HG02840 (cell line): ENCODE results near the gene MAPK14.

Source experiments
- ATAC-seq: cut with Tn5 transposase; IDR thresholded peaks from one replicate; pipeline ENCODE4 v1.9.1; 2021; ENCODE audit warnings: mild to moderate bottlenecking, moderate library complexity, moderate number of reproducible peaks; ENCODE audit not compliant: unreplicated experiment, low FRiP score

The MAPK14 gene

DNA sequence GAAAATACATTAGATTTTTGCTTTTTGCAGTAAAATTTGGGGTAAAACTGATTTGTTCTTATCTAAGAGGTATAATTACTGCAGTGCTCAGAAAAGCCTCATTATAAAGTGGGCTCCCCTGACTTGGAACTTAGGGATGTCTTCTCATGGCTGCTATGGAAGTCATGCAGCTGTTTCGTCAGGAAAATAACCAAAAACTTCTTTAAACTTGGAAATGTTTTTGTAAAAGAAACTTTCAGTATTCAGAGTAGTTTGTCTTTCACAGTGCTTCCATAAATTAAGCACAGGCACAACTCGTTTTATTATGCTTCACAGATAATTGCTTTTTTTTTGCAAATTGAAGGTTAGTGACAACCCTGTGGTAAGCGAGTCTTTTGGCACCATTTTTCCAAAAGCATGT lies 6.8 kb downstream of the MAPK14 start:
- ATAC-seq: no peak

DNA sequence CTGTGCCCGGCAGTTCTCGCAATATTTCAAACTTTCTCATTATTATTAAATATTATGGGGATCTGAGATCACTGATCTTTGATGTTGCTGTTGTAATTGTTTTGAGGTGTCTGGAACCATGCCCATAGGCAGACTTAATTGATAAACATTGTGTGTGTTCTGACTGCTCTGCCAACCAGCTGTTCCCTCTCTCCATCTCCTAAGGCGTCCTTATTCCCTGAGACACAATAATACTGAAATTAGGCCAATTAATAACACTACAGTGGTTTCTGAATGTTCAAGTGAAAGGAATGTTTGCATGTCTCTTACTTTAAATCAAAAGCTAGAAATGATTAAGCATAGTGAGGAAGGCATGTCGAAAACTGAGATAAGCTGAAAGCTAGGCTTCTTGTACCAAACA lies 7.6 kb downstream of the MAPK14 start:
- ATAC-seq: no peak

DNA sequence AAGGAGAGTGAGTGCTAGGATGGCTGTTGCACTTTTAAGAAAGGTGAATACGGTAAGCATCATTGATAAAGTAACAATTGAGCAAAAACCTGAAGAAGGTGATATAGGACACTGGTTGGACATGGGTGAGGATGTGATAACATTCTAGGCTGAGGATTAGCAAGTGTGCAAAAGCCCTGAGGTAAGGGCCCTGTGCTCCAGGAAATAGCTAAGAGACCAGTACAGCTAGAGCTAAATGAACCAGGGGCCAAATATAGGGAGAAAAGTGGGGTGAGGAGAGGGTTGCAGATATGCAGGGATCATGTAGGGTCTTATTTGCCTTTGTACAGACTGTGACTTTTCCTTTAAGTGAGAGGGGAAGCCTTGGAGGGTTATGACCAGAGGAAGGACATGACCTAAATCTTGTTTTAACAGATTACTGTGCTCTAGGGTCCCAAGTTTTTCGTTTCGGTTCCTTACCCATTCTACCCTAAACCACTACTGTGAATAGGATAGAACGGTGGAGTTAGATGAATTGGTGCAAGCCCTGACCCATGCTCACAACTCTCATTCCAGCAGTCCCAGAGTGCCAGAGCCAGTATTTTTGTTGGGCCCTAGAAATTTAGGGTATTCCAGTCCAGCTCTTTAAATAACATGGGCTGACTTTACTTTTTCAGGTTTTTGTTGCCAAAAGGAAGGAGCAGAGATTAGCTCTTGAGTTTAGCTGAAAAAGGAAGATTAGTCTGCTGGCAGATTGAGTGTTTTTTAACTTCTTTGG lies 10.7 kb downstream of the MAPK14 start:
- ATAC-seq: no peak

DNA sequence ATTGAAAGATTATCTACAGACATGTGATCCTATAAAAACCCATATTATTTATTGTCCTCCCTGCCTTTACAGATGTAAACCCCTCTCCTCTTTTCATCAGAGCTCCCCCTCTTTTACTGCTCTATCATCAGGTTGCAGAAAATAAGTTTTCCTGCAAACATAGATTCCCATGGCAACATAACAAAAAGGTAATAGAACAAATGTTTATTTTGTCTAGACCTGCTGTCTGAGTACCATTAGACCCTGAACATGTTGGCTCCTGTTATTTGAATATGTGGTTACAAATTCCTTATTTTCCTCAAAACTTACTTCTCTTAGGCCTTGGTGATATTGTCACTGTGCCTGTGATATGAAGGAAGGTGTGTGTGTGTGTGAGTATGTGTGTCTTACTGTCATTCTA lies 11.5 kb downstream of the MAPK14 start:
- ATAC-seq: no peak

DNA sequence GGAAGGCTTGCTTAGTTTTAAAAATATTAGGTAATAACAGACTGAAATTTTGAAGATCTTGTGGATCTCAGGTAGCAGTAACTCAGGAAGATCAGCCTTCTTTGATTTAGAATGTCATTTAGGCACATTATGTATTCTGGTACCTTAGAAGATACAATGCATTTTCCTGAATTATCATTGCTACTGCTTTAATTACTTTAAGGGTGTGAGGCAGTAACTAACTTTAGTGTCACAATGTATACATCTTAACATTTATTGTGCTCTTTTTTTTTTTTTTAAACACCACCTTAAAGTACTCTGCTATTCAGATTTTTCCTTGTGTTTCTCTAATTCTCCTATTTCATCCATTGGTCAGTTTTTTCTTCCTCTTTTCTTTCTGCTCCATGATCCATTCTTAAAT lies 13.3 kb downstream of the MAPK14 start:
- no peak for ATAC-seq

DNA sequence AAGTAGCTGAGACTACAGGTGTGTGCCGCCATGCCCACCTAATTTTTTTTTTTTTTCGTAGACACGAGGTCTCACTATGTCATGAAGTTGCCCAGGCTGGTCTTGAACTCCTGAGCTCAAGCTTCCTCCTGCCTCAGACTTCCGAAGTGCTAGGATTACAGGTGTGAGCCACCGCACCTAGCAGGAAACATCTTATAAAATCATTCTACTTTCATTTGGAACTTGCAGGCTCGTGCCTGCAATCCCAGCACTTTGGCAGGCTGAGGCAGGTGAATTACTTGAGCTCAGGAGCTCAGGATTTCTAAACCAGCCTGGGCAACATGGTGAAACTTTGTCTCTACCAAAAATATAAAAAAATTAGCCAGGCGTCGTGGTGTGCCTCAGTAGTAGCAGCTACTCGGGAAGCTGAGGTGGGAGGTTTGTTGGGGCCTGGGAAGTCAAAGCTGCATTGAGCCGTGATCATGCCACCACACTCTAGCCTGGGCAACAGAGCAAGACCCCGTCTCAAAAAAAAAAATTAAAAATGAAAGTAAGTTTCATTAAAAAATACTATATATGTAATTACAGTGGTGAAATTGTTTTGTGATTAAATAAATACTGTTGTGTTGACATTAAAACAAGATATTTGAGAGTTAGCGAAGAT lies 15.1 kb downstream of the MAPK14 start:
- no peak for ATAC-seq

DNA sequence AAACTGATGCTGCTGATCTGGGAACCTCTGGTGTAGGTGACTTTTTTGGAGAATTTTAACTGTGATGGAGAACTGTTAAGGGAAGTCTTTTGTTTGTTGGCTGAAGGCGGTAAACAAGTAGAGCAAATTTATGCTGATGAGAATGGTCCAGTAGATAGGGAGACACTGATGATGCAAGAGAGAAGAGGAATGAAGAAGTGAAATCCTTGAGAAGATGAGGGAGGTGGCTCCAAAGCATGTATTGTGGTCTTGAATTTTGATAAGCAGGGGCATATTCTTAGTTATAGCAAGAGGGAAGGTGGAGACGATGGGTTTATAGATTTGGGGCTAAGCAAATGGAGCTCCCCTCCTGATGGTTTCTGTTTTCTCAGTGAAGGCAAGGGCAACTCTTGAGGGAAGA lies 22.0 kb downstream of the MAPK14 start:
- ATAC-seq: no peak

DNA sequence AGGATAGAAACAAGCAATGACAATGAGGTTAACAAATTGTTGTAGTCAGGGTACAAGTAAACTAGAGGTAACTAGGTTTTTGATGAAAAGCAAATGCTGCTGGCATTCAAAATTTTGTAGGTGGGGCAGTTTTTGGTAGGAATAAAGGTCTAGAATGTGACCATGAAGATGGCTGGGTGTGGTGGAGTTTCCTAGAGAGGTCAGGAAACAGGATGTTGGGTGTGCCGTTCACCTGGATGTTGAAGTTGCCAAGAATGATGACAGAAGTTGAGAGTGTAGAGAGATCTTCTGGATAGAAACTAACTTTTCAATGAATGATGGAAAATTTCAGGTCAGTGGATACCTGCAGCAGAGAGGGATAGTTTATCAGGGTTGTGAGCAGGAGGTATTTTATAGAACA lies 22.7 kb downstream of the MAPK14 start:
- no peak for ATAC-seq

DNA sequence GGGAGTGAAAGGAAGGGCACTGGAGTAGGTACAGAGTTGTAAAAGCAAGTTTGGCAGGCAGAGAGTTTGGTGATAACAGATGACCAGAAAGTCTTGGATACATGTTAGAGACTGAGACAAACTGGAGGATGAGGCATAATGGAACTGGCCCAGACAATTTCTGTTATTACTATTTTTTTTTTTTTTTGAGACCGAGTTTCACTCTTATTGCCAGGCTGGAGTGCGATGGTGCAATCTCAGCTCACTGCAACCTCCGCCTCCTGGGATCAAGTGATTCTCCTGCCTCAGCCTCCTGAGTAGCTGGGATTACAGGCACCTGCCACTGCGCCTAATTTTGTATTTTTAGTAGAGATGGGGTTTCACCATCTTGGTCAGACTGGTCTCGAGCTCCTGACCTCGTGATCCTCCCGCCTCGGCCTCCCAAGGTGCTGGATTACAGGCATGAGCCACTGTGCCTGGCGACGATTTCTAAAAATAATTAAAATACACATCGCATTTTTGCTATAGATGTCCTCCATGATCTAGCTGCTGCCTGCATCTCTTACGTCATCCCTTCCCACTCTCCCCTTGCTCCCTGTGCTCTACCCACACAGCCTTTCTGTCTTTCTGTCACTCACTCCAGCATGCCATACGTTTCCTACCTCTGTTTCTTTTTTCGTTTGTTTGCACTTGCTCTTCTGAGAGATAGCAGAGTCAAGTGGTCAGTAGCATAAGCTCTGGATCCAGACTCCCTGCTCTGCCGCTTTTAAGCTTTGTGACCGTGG lies 23.5 kb downstream of the MAPK14 start:
- ATAC-seq: no peak

DNA sequence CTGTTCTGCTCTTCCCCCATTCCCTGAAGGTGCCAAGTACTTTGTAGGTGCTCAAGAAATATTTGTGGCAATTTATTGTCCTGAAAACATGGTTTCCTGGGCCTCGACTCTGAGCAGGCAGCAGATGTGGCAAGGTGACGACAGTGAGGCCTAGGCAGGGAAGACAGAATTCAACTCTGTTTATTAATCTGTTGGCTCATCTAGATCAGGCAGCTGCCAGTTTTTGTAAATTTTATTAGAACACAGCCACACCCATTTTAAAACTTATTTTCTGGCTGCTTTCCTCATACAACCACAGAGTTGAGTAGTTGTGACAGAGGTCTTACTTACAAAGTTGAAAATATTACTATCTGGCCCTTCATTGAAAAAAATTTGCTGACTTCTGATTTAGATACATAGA lies 24.5 kb downstream of the MAPK14 start:
- no peak for ATAC-seq

DNA sequence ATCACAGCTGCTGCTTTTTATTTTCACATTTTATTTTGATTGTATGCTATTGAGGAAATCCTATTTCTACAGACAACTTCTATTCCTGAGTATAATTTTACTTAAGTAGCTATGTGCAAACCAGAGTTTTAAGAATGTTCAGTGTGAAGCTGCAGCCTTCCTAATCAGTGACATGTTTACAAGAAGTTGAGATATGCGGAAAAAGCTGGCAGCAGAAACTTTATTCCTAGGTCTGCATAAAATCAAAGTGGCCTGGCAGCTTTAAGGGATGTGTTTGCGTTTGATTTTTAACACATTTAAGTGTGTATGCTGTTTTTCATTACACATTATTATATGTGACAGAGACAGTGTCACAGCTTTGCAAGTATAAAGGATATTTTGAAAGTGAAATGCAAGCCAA lies 26.3 kb downstream of the MAPK14 start:
- no peak for ATAC-seq

DNA sequence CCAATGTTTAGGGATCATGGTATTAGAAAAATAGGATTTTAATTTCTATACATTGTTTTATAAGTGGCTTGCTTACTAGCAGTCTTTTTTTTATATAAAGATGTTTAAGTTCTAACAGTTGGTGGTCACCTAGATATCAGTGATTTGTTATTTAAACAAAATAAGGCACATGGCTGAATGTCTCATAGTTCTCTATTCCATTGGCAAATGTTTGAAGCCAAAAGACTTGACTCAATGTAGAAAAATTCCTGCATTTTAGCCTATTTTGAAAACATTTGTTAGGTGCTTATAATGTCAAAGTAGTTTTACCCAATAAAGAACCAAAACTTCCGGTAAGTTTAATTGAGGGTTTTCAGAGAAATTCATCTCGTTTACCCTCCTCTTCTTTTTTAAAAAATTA lies 26.8 kb downstream of the MAPK14 start:
- ATAC-seq: no peak

DNA sequence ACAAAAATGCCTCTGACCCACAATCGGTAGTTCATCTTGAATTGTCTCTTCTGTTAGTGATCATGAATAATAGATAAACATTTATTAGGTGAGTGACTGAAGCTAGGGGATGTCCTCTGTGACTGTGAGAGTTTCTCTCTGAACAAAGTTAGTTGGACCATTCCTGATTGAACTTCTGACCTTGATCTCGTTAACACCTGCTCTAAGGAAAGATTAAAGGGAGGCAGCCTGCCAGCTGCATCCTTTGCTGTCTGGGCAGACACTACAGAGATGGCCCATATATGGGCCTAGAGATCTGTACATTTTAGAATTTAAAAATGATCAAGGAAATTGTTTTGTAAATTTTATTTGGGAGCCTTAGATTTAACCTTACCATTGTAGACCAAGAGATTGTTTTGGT lies 27.3 kb downstream of the MAPK14 start:
- ATAC-seq: no peak

DNA sequence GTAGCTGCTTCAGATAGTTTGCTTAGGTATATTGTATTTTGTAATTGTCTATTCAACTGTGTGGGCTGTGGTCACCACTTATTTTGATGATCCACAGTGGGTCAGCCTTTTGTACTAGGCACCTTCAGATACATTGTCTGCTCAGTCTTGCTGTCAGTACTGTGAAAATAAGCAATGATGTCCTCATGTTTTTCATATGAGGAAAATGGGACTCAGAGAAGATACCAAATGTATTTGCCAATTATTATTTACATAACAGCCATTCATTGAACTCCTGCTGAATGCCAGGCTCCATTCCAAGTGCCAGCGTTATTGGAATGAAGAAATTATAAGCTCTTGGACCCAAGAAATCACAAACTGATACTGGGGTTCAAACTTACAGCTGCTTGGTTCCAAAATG lies 28.6 kb downstream of the MAPK14 start:
- no peak for ATAC-seq

DNA sequence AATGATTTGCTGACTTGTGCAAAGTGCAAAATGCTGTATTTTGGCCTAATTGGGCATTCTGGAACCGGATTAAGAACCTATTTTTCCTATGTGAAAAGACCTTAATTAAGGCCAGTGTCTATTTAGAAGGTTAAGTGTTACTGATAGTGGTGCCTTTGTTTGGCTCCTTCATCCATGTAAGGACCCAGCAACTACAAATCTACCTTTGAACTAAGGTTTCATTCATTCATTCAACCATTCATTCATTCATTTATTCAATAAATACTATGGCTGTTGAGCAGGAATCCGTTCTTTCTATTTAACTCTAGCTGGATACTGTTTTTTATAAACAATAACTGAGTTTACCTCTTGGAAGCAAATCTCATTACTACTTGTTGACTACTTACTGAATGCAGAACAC lies 33.6 kb downstream of the MAPK14 start:
- no peak for ATAC-seq

DNA sequence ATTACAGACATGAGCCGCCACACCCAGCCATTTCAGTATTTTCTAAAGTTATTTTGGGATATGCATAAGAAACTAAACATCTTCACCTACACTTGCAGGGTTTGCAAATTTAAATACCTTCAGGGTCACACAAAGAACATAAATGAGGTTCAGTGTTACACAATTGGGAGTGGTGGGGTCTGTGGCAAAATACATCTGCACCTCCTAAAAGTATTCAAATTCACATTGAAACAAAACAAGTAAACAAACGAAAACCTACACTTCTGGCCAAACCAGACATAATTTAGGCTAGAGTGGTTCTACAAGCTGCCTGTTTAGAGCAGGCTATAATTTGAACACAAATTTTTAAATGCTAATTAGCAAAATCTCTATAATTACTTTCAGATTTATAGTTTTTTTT lies 34.6 kb downstream of the MAPK14 start:
- no peak for ATAC-seq

DNA sequence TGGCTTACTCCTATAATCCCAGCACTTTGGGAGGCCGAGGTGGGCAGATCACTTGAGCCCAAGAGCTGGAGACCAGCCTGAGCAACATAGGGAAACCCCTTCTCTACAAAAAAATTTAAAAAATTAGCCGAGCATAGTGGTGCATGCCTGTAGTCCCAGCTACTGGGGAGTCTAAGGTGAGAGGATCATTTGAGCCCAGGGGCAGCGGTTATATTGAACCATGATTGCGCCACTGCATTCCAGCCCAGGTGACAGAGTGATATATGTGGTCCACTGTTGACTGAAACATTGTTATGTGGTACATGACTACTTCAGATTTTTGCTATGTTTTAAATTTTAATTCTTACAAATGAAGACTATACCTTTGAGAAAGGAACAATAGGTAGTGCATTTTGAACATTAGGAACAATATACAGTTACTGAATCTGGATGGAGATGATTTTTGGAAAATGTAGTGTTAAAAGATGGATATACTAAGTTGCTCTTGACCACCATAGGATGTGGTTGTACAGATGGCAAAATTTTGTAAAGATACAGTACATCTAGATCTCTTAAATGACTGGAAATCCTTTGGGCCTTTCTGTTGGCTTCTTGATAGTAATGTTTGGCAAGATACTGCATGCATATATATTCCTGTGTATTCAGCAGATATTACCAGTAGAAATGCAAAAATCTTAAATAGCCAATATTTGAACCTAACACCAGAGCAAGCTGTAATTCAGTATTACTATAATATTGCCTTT lies 35.9 kb downstream of the MAPK14 start:
- no peak for ATAC-seq

DNA sequence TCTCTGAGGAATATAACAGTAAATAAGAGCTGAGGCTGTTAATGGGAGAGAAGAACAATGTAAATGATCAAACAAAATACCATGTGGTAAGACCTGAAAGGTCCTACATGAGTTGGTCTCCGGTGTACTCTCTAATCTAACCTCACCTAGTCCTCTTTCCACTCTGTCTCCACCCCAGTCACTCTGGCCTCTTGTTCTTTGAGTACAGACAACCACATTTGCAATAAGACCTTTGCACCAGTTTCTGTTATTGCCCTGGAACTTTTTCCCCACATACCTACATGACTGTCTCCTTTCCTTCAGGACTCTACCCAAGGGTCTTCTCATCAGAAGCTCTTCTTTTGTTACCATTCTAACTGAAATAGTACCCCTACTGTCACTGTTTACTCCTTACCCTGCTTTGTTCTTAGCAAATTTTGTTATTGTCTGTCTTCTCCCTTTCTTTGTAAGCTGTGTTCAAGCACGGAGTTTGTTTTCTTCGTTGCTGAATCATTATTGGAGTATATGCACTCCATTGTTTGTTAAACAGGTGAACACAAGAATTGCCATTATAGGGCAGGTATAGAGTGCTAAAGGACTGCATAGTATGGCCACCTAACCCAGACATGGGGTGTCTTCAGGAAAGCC lies 37.3 kb downstream of the MAPK14 start:
- ATAC-seq: no peak

DNA sequence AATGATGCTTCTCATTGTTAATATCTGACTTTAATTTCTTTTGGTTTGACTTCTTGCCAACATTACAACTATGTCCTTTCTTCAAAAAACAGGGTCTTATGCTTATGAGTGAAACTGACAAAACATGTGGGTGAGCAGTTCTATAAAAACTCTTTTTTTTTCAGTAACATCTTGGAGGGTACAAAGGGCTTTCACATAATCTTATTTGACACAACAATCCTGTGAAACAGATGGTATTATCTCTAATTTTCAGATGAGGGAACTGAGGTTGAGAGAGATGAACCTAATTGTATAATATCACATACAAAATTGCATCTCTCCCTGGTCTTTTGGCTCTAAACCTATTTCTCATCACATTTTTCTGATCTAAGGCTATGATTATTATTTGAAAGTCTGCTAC lies 38.3 kb downstream of the MAPK14 start:
- ATAC-seq: no peak

DNA sequence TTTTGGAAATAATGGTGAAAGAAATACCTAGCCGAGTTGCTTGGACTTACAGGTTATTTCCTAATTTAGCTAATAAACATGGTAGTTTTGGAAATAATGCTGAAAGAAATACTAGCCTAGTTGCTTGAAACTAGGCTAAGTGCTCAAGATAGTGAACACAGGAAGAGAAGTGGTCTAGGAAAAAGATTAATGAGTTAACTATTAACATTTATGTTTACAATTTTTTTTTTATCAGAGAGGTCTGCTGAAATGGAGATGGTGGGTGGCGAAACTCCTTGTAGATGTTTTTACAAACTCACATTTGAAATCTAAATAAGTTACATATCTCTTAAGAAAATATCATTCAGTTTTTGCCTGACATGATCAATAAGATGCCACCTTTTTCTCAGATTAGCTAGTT lies 39.2 kb downstream of the MAPK14 start:
- ATAC-seq: no peak
